GM18519 (cell line): ENCODE measurements around the gene CTNND2.

ENCODE experiments used
- ATAC-seq: cut with Tn5 transposase; IDR thresholded peaks from one replicate; pipeline ENCODE4 v1.9.1; 2021; ENCODE audit warnings: mild to moderate bottlenecking, moderate library complexity; ENCODE audit not compliant: unreplicated experiment, low FRiP score

Gene CTNND2

DNA sequence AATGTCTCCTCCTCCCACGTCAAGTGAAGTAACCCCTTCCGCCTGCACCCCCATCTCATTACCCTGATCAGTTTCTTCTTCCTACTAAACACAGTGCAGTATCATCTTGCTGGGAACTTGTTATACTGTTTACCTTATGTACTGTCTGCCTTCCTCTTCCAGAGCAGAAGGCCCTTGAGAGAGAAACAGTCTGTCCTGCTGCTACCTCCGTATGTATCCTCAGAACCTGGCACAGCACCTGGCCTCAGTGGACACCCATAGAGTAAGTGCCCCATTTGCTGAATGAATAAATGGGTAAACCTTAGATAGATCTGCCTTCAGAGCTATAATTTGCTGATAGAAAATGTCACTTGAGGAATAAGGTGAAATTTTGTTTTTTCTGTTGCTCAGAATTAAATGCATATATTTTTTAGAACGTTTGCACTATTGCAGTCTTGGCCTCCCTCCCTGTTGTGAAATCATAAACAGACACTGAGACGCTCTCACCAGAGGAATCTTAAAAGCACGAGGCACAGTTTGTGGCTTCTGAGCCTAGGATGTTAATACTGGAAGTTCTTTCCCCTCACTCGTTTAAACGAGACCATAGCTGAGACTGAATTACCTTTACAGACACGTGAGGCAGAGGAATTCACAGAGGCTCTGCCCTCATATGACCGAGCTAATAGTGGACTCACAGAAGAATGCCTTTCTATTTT lies 920.1 kb downstream of the CTNND2 start:
- no peak for ATAC-seq

DNA sequence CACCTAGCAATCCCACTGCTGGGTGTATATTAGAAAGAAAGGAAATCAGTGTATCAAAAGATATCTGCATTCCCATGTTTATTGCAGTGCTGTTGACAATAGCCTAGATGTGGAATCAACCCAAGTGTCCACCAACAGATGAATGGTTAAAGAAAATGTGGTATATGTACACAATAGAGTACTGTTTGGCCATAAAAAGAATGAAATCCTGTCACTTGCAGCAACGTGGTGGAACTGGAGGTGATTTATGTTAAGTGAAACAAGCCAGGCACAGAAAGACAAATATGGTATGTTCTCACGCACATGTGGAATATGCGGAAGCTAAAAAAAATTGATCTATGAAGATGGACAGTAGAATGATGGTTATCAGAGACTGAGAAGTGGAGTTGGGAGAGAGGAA lies 921.6 kb downstream of the CTNND2 start:
- no peak for ATAC-seq

DNA sequence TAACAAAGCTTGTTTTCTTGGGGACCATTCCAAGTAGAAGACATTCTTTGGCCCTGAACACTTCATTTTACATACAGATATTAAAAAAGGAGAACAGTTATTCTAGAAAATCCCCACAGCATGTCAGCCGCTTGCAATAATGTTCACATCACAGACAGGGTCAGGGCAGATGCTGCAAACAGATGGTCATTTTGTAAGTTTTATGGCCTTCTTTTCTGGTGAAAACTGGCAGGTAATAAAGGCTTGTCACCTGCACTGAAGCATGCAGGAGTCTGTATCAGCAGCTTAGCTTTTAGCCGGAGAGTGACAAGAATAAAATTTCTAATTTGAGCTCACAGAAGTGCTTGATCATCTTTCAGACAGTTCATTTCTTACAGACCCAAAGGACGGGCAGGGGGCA lies 922.3 kb downstream of the CTNND2 start:
- no peak for ATAC-seq

DNA sequence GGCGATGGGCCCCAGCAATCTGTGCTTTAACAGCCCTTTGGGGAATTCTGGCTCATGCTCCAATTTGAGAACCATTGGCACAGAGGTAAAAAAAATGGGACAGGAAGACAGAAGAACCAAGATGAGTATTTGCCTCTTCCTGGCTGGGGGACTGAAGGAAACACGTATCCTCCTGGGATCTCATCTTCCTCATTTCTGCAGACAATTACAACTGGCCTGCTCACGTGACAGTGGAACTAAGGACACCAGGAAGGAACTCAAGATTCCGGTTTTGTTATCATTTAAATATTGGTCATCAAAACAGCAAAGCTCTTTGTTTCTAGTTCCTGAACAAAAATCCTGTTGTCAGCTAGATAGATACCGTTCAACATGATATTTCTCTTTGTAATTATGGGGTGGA lies 927.2 kb downstream of the CTNND2 start:
- no peak for ATAC-seq

DNA sequence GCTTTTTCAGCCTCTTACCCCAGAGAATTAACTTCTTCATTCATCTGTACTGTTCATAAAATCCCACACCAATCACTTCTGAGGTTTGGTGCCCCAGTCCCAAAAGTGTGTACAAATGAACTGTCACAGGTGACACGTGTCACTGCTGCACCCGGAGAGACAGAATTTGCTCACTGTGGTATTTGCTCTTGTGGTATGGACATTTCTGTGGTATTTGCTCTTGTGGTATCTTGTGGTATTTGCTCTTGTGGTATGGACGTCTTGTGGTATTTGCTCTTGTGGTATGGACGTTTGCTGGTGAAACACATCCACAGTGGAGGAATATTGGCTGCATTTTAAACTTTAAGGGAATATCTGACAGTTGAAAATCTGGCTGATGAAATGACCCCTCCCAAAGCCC lies 928.3 kb downstream of the CTNND2 start:
- no peak for ATAC-seq

DNA sequence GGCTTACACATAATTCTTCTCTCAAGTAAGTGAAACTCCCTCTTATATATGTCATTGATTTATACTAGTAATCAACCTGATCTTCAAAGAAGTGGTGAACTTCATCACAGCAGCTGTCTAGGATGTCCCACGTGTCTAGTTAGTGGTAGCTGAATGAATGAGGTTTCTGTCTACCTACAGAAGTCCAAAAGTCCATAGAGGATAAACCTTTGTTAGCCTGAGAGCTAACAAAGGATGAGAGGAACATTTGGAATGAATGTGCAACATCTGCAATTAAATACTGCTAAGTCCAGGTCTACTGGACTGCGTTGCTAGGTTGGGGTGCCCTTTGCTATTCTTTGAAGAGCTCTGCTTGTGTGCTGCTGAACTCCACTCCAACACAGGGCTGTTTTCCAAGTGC lies 929.4 kb downstream of the CTNND2 start:
- ATAC-seq = no peak

DNA sequence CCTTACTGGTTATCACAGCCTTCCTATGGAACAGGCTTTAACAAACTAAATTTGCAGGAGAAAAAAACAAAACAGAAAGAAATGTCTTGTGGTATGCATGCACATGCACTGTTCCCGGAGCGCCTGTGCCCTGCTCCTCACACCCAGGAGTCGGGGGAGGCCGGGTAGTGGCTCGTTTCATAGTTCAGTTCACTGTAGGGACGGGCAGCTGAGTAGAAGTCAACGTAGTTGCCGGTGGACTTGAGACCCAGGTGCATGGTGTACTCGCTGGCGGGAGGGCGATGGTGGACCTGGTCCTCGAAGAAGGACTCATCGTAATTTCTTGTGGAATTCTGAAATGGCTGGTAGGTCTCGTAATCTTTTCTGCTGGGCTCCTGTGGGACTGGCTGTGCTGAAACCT lies 930.9 kb downstream of the CTNND2 start:
- no peak for ATAC-seq

DNA sequence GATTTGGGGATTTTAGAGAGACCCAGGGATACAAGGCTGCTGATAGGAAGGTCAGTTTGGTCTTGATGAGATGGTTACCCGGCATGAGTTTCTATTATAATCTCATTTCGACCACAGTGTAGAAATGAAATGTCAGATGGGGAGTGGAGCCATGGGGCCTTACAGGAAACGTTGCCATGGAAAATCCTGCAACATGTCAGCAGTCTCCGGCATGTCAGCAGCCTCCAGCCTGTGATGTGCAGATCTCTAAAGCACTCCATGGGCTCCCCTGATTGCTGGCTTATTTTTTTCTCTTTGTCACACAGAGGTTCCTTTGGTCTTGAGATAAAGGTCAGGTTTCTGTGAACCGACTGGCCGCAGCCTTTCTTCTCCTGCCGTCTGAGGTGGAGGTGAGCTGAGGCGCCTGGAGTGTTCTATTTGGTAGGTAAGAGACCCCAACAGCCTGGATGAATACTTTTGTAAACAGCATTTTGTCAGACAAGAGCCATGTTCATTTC lies 934.5 kb downstream of the CTNND2 start:
- no peak for ATAC-seq

DNA sequence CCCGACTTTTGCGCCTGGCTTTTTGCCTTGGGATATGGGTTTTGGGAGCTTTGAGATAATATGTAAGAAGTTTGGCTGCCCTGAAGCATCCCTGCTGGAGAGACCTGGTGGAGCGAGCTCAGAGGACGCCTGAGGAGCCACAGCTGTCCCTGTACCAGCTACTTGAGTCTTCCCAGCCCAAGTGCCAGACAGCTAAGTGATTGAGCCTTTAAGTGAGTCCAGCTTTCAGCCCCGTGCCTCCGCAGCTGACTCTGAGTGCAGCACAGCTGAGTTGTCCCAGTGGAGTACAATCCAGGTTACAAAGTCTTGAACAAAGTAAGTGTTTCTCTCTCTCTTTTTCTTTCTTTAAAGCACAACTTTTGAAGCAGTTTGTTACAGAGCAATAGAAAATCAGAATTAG lies 939.4 kb downstream of the CTNND2 start:
- ATAC-seq = no peak

DNA sequence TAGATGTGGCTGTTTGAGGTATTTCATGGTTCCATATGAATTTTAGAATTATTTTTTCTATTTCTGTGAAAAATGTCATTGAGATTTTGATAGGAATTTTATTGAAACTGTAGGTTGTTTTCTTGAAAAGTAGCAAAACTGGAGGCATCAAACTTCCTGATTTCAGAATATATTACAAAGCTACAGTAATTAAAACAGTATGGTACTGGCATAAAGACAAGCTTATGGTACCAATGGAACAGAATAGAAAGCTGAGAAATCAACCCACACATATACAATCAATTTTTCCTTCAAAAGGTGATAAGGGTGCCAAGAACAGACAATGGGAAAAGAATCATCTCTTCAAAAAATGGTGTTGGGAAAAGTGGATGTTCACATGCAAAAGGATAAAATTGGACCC lies 945.5 kb downstream of the CTNND2 start:
- ATAC-seq = no peak

DNA sequence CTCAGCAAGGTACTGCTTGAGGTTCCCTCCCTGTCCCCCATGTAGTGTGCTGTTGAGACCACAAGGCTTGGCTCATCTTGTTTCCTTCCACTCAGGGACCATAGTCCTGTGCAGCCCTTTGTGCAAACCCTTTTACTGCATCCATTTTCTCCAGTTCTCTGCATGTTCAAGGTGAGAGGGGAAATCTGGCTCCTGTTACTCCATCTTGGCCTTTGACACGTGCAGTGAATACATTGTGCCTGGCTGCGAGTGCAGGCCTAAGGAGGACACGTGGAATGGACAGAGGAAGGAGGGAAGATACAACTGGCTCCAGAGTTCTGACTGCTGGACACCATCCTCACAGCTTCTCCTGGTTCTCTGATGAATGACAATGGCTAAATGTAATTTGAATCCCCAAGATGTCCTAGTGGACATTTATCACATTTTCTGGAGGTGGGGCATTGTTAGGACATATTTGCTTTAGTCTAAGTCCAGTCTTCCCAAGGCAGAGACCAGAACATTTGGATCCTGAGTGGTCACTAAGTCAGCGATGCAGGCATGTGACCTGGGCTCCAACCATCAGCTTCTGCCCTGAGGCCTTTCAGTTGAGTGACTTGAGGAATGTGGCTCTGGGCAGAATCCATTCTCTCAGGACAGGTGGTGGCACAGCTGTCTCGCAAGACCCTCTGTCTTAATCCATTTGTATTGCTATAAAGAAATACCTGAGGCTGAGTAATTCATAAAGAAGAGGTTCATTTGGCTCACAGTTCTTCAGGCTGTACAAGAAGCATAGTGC lies 954.2 kb downstream of the CTNND2 start:
- ATAC-seq = no peak

DNA sequence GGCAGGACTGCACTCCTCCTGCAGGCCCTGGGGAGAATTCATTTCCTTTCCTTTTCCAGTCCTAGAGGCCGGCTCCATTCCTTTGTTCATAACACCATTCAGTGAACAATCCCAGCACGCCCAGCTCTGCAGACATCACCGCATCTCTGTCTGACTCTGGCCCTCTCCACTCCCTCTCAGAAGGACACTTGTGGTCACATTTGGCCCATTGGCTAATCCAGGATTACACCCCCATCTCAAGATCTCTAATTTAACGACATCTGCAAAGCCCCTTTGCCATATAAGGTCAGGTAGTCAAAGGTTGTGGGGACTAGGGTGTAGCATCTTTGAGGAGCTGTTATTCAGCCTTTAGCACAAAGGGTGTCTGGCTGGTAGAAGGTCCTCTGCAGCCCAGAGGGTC lies 958.2 kb downstream of the CTNND2 start:
- no peak for ATAC-seq

DNA sequence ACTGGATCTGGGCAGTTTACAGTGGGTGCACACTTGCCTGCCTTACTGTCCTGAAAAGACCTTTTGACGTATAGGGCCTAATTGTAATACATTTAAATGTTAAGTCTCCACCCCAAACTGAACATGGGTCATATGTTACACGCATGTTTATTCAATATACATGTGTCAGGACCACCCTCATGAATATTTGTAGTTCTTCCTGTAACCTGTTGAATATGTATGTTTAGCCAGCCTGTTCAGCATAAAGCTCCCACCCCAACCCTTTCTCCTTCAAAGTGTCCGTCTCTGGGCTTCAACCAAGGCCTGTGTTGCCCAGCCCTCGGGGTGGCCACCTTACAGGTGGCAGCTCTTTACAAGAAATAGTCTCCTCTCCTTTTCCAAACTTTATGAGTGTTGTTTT lies 962.3 kb downstream of the CTNND2 start:
- ATAC-seq = no peak

DNA sequence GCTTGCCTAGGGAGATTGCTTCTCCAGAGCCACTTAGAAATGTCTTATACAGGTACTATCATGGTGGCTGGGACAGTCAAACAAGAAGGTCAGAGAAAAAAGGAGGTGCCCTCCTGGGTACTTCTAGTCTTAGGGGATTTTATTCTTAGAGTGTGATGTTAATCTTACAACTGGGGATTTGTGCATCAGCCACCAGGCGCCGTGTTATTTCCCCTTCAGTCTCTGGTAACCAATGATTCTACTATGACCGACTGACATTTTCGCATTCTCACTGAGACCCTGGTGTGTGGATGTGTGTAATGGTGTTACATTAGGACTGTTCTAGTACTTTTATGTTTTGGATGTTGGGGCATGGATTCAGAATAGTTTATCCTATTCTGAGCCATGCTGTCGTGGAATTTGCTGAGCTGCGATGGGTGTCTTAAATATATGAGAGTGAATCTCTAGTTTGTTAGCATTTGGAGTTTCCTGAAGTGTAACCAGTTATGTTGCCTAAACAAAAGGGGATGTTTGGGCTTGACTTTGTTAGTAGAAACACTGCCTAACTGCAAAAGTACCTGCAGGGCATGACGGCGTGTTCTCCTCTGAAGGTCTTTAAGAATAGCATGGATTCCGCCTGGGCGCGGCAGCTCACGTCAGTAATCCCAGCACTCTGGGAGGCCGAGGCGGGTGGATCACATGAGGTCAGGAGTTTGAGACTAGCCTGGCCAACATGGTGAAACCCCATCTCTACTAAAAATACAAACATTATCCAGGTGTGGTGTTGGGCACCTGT lies 968.0 kb downstream of the CTNND2 start:
- ATAC-seq = no peak

DNA sequence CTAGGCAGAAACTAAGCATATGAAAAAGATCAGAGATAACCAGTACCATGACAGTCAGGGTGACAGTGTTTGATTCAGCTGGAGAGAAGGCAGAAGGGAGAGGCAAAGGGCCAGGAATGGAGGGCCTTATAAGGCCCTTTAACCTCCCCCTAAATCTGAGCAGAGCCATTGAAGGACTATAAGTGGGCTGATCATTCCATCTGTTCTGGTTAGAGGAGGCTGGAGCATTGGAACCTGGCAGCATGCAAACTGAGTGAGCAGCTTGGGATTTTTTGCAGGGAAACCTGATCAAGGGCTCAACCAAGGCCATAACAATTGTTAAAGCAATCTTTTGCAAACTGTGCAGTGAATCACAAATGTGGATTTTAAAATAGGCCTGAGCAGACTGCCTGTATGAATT lies 968.7 kb downstream of the CTNND2 start:
- no peak for ATAC-seq

DNA sequence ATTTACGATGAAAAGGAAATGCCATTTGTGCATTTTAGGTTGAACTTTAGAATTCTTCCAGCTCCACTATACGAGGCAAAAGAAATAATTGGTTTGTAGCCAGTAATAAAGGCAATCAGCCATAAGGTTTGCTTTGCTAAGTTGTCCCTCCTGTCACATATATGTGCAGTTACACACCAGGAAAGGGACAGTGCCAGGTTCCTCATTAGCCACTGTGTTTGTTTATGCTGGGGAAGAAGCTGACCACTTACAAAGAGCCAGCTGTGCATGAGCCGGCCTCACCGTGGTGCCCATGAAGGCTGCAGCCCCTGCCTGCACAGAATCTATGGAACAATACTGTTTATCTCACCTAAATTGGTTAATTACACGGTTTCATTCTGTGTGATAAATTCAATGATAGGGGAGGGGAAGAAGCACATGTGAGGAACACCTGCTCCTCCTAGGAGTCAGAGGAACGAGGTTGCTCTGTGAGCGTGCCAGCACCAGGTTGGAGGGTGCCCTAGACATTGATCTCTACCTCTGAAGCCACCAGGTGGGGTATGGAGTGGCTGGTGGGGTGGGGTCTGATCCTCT lies 969.4 kb downstream of the CTNND2 start:
- ATAC-seq = no peak

DNA sequence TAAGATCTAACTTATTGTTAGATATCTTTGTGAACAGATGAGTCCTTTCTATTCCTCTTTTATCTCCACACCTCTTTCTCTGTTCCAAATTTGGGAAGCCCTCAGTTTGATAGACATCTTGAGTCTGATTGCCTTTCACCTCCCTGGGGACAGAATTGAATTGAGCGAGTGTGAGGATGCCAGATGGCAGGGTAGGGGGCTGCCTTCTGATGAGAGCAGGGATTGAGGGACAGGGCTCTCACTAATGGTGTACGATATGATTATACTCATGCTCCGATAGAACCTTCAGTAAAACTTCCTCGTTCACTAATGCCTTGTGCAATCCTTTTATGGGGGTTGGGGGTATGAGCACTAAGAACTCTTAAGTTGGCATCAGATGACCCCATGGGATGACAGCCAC lies 971.1 kb downstream of the CTNND2 start:
- no peak for ATAC-seq

DNA sequence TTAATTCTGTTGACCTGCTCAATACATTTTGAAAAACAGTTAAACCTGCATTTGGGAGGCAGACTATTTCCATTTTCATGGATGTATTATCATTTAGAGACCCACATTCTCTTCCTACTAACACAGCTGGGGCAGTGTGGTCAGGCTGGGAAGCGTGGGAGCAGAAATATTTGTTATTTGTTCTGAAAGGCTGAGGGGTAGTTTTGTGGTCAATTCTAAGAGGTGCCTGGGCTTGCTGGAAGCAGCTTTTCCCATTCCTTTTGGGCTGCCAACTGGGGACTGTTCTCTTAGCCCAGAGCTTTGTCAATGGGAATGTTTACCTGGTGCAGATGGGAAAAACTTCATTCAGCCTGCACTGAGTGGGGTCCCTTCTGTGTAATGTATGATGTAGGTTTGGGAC lies 971.8 kb downstream of the CTNND2 start:
- no peak for ATAC-seq

DNA sequence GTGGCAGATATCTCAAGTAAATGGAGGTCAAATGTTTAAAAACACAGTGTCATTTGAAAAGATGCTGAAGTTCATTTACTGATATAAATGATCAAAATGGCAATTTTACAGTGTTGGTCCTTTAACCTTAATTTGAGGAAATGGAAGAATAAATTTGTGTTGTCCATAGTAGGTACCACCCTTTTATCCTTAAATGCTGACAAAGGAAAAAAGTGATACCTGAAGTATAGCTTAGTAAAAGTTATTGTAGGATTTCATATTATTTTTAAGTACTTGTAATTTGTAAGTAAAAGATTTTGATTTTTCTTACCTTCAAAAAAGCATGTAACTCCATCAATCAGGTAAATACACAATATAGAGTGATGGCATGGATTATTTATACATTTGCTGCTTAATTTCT lies 976.6 kb downstream of the CTNND2 start:
- ATAC-seq = no peak

DNA sequence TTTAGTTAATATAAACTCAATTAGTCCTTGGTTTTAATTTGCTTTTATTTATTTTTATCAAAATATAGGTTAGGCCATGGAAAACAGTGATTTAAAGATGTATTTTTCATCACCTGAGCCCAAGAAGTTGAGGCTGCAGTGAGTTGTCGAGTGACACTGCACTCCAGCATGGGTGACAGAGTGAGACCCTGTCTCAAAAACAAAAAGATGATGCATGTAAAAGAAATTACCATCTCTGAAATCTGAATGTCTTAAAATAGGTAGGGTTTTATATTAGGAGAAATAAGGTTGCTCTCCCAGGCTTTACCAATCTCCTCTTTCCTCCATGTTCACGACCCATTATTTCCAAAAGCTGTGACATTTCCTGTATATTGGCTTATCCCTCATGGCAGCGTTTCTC lies 980.9 kb downstream of the CTNND2 start:
- ATAC-seq = no peak
